ENCODE measurements around the gene ALOX12B. TPM values are rescaled to one million over a fixed set of nuclear protein-coding genes. Genes with fewer than 3 reads are reported as not detected.
"Not testable (repeated sequence)": the region's sequence is repeated elsewhere in the genome, so short reads cannot be mapped to it uniquely, and the experiment has no call there.

The ALOX12B gene
- total RNA-seq, 1 donor from 2014 or later = not detected

DNA sequence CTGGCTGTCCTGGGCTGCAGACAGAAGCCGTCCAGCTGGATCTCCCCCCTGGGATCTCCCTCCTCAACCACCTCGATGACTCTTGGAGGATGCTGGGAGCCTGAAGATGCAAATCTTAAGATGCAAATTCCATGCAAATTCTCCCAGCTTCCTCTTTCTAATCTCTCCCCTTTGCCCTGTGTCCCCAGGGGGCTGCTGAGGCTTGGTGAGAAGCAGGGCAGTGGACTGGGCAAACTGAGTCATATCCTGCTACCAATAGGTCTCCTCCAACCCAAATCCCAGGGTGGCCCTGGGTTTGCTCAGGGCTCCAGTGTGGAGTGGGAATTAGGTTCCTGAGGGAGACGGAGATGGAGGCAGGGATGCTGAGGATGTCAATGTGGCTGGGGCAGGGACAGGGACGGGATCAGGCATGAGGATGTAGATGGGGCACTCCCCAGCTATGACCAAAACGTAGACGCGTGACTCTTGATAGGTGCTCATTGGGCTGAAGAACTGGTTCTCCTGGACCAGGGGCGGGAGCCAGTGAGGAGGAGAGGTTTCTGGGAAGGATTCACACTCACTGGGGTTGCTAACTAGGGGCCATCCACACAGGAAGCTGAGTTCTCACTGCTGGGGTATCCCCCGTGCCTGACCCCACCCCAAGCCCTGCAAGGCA is 3.6 kb upstream of the ALOX12B start:
- intact Hi-C loops (cut with micrococcal nuclease) = no loop called here

DNA sequence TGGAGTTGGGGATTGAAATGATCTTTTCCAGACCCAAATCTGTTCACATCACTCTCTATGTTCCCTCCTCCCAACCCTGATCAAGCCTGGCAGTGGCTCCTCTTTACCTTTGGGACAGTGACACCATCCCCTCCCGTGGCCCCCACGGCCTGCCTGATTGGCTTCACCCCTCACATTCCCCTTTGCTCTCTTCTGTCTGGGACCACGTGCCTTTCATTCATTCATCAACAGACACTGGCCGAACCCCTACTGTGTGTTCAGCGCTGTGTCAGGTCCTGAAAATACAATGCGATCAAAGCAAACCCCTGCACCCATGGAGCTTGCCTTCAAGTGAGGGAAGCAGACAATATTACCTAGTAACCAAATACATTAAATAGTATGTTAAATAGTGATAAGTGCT is 2.2 kb upstream of the ALOX12B start:
- intact Hi-C loops (cut with micrococcal nuclease) = no loop called here

DNA sequence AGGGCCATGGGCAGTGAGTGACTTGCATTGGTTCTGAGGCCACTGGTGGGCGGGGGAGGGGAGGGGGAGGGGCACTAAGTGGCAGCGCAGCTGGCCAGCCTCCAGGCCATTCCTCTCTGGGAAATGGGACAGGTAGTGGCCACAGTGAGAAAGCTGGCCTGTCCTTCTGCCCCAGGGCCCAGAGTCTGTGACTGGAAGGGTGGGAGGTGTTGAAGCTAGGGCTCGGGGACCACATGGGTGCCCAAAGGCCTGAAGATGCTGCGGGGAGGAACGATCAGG is 375 bp upstream of the ALOX12B start:
- intact Hi-C loops (cut with micrococcal nuclease) = no loop called here

DNA sequence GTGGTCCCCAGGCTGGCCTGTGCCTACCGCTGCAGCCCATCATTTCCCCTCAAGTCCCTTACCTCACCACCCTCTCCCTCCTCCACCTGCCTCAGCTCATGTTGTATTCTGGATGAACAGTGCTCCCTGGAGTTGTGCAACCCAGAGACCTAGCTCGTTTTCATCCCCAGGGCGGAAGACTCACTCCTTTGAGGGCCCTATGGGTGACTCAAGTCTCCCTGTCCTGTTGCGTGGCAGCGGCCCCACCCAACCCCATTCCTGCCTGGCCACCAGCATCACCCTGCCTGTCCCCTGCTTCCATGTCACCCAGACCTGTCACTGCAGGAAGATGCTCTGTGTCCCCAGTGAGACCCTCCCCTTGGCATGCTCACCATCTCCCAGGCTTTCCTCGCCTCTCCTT is 3.3 kb downstream of the ALOX12B start:
- intact Hi-C loops (cut with micrococcal nuclease) = no loop called here

DNA sequence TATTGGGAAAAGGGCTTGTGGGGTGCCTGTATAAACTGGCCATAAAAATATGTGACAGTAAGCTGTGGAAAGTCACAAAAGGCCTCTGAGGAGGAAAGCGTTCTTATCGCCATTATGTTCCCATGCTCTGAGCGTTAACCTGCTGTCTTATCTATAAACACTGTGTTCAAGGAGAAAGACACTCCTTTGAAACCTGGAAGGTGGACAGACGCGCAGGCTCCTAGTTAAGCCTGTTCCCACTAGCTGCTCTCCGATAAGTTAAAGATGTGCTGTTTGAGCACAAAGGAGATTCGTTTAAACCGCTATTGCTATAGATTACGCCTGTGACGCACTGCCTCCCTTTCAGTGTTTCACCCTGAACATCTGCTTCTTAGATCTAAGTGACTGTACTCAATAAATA is 5.2 kb downstream of the ALOX12B start:
- intact Hi-C loops (cut with micrococcal nuclease) = no loop called here

DNA sequence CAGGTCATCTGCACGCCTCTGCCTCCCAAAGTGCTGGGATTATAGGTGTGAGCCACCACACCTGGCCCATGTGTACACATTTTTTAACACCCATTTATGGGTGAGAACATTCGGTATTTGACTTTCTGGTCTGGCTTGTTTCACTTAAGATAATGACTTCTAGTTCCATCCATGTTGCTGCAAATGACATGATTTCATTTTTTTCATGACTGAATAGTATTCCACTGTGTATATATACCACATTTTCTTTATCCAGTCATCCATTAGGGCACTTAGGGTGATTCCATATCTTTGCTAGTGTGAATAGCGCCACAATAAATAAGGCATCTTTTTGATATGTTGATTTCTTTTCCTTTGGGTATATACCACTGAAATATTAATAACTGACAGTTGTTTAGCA is 5.6 kb downstream of the ALOX12B start:
- intact Hi-C loops (cut with micrococcal nuclease) = no loop called here

DNA sequence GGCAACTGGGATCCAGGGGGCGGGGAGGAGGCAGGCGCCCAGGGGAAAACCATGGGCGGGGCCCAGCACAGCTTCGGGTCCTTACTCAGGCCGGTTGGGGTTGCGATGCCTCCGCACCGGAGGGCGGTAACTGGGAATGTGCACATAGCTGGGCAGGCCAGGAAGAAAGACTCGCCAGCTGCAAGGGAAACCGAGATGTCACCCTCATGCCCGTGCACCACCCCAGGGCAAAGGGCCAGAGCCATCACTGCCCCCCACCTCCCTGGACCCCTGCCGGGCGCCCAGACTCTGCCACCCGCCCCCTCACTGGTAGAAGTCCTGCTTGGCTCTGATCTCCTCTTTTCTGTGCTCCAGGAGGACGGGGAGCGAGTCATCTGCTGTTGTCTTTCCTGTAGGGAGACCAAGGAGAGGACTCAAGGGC is 6.7 kb downstream of the ALOX12B start:
- intact Hi-C loops (cut with micrococcal nuclease) = loop anchor here (1.0 kb wide), 3 partner anchors 9 to 29 kb away; no protein-coding TSS in a partner anchor

DNA sequence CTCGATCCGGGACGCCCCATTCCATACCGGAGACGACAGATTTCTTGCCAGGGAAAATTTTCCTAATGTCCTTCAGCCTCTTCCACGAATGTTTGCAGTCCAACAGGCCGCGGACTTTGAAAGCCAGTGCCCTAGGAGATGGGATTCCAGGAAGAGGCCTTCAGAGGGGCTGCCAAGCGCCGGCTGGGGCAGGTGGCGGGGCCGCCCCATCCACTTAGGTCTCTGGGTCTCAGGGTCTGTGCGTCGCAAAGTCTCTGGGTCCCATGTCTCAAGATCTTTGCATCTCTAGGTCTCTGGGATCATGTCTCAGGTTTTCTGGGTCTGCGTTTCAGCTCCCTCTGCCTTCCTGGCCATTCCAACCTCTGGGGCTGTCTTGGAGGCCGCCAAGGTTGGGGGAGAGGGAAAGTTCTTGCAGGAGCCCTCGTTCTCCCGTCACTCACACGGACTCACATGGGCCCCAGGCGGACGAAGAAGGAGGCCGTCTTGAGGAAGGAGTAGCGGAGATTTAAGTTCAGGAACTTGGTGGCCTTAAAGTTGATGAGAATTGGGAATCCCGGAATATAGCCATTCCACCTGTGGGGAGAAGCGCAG is 7.2 kb downstream of the ALOX12B start:
- intact Hi-C loops (cut with micrococcal nuclease) = loop anchor here (1.0 kb wide), 3 partner anchors 8 to 30 kb away; no protein-coding TSS in a partner anchor

DNA sequence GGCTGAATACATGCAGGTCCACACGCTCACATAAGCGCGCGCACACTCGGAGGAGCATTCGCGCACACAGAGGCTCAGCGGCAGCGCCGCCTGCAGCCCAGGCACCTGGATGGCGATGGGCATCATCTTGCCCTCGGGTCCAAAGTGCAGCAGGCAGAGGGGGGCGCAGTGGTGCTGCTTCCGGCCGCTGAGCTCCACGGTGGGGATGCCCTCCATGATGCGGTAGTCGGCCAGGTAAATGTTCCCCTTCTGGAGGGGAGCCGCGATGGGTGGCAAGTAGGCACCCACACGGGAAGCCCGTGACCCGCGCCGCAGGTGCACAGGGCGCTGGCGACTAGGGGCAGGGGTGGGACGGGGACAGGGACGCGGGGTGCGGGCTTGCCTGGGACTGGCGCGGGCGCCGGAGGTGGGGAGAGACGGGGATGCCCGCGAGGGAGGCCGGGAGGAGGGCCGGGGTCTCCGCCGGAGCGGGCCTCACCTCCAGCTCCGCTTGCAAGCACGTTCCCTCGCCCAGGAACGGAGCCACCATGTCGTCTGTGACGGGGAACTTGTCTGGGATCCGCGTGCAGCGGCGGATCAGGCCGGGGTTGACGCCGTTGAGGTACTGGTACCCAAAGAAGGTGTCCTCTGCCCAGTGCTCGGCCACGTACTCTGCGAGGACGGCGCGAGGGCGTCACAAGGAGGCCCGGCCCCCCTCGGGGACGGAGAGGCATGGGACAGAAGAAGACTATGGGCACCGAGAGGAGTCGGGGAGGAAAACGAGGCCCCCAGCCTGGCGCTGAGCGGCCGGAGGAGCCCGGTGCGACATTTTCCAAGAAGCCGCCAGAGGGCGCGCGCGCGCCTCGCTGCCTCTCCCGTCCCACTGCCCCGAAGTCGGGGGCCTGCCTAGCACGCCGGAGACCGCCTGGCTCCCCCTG is 8.0 kb downstream of the ALOX12B start:
- intact Hi-C loops (cut with micrococcal nuclease) = loop anchor here (1.0 kb wide), 5 partner anchors 7 to 39 kb away; partner anchors contain the start of gene ALOXE3

DNA sequence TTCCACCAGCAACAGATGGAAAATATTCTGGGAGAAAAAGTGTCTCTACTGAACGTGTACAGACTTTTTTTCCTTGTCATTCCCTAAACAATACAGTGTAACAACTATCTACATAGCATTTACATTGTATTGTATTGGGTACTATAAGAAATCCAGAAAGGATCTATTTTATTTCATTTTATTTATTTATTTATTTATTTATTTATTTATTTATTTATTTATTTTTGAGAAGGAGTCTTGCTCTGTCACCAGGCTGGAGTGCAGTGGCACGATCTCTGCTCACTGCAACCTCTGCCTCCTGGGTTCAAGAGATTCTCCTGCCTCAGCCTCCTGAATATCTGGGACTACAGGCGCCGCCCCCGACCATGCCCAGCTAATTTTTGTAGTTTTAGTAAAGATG is 9.6 kb downstream of the ALOX12B start:
- intact Hi-C loops (cut with micrococcal nuclease) = not testable (repeated sequence)

DNA sequence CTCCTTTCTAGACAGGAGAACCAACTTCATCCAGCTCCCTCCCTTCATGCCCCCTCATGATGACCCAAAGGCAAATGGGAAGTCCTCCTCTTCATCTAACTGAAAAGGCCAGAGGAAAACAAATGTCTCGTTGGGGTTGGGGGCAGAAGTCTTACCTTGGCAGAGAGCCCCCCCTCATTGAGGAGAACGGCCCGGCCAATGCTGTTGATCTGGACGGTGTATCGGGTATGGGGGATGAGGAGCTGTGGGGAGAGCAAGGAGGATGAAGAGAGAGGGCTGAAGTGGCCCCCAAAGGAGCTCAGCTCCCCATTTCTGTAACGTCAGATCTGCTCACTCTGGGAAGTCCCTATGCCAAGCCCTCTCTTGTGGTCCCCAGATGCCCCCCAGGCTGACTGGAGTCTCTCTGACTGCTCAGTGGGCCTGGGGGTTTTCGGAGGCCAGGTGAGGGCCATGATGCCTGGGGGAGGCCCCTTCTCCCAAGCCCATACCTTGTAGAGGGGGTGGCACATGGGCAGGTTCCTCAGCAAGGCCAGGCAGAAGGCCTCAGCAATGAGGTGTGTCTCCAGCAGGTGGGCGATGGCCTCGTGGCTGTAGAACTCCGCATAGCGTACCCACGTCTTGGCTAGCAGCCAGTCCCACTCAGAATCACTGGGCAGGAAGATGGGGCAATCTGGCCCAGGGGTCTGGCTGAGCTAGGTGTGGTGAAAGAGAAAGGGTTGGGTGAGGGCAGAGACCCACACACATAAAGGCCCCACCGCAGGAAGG is 10.8 kb downstream of the ALOX12B start:
- intact Hi-C loops (cut with micrococcal nuclease) = no loop called here

DNA sequence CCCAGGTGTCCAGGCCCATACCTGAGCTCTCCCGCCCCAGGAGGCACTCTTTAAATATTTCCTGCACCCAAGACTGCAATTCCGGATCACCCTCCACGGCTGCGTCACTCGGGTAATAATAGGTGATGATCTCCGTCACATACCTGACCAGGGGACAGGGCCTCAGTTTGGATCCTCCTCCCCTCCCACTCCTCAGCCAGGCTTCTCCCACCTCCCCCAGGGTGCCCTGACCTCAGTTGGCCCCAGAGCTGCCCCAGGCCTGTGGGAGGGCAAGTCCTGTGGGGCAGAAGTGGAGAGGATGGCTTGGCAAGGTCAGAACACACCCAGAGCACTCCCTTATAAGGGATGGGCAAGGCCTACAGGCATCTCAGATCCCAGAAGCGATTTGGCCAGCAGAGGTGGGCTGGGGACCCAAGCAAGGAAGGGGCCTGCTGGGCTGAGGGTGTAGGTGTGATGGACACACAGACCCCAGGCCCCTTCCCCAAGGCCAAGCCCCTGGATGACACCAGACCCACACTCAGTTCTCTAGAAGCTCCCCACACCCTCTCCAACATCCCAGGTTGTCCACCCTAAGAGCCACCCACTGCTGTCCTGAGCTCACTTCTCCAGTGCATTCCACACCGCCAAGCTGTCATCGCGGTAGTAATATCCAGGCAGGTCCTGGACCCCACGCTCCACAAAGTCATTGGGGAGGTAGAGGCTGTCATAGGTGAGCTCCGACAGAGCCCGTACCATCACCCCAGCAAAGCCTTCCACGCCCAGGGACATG is 11.8 kb downstream of the ALOX12B start:
- intact Hi-C loops (cut with micrococcal nuclease) = no loop called here

DNA sequence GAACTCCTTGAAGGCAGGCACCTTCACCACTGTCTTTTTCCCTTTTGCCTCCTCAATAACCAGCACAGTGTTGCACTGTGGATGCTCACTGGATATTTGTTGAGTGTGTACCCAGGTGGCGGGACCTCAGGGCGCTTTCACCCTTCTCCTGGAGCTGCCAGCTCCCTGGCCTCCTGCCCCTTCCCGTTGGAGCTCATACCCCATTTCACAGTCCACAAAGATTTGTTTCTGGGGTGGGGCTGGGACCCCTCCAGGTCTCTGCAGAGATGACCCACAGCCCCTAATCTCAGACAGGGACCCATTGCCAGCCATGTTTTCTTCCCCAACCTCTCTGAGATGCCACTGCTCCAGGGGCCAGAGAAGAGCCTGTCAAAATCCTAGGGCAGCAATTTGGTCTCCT is 12.4 kb downstream of the ALOX12B start:
- intact Hi-C loops (cut with micrococcal nuclease) = no loop called here

DNA sequence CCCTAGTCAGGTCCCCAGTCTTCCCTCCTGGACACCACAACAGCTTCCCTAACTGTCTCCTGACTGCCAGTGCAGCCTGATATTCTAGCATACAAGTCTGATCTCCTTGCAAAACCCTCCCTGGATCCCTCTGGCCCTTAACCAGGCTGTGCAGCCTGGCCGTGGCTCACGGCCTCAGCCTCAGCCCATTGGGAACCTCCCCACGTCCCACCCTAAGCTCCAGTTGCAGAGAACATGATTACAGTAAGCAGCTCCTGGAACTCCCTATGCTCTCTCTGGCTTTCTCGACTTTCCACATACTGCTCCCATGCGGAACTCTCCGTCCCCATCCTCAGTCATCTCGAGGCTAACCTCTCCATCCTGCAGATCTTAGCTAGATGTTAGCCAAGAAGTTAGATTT is 13.0 kb downstream of the ALOX12B start:
- intact Hi-C loops (cut with micrococcal nuclease) = no loop called here

DNA sequence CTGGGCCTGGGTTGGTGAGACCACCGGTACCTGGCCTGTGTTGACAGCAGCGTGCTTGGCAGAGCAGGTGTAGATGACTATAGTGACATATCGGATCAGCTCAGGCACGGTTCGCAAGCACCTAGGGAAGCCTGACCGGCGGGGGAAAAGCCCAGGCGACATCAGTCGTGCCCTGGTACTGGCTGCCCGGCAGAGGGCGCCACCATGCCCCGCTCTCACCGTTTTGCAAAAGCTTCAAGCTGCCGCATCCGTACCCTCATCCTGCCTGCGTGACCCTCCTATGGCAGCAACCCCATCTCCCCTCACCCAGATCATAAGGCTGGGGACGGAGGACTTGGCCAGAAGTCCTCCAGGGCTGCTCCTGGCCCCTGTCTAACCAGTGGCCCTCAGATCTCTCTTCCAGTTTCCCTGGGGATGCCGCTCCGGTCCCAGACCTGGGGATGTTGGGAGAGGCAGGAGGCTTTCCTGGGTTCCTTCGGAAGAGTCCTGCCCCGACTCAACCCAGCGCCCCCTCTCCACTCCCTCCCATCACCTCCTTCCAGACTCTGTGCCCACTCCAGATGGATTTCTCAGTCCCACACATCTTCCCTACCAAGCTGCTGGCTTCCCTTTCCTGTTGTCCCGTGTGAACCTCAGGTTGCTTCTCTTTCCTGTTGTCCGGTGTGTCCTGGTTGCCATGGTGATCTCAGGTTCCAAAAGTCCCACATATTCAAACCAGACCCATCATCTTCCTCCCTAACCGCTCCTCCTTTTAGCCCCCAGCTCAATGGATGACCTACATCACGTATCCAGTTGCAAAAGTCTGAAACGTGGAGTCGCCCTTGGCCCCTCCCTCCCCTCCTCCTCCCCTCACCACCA is 13.7 kb downstream of the ALOX12B start:
- intact Hi-C loops (cut with micrococcal nuclease) = loop anchor here (1.0 to 2.0 kb wide), 3 partner anchors 14 to 45 kb away; partner anchors contain the start of gene ALOXE3

DNA sequence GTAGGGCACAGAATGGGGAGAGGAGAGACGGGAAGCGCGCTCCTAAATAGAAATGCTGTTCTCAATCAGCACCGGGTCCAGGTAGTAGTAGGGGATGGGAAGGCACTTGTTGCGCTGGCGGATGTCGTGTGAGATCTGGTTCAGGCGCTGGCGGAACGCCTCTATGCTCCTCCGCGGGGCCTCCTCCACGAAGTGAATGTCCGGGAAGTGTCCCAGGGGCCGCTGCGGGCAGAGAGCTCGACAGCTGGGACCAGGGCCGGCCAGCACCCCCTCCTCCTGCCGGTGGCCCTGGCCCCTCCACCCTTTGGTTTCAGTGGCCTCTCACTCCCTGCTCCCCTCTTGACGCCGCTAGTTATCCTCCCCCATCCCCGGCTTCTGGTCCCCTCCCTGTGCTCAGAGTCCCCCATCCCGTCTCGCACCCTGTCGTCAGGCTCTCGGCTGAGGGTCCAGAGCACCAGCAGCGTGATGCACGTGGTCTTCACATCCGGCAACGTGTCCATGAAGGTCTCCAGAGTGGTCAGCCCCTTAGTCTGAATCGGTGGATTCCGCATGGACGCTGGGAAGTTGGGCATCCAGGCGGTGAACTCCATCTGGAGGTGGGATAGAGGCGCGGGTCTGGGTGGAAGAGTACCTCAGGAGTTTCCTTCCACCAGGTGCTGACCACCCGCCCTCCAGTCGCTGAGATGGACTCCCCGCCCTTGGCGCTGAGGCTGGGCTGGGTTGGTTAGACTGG is 14.6 kb downstream of the ALOX12B start:
- intact Hi-C loops (cut with micrococcal nuclease) = loop anchor here (1.0 to 2.0 kb wide), 4 partner anchors 7 to 46 kb away; partner anchors contain the start of gene ALOXE3

DNA sequence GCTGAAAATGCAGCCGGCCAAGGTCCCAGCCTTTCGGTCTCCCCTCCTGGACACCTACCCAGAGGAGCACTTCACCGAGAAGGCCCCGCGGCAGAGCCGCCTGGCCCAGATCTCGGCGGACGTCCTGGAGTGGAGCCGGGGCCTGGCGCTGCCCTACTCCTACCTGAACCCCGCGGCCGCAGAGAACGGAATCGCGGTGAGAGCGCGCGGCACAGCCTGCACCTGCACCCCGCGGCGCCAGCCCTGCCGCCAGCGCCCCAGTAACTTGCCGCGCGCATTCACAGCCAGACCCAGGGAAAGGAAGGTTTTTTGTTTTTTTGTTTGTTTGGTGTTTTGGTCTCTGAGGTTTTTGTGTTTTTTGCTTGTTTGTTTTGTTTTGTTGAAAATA is 15.2 kb downstream of the ALOX12B start:
- intact Hi-C loops (cut with micrococcal nuclease) = loop anchor here (1.0 to 2.0 kb wide), 3 partner anchors 8 to 46 kb away; partner anchors contain the start of gene ALOXE3

DNA sequence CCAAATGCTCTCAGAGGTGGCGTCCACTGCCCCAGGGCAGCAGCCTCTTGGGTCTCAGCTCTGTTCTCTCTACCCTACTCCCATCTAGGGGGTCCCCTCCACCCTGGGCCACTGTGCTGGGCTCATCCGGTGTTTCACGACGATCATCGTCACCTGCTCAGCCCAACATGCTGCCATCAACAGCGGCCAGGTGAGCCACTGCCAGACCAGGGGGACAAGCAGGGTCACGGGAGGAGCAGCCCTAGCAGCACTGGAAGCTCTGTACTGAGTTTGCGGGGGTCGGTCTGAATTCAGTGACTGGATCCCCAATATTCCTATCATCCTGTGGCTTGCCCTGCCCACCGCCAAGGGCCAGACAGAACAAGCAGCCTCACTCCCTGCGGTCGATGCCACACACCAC is 16.0 kb downstream of the ALOX12B start:
- intact Hi-C loops (cut with micrococcal nuclease) = no loop called here

DNA sequence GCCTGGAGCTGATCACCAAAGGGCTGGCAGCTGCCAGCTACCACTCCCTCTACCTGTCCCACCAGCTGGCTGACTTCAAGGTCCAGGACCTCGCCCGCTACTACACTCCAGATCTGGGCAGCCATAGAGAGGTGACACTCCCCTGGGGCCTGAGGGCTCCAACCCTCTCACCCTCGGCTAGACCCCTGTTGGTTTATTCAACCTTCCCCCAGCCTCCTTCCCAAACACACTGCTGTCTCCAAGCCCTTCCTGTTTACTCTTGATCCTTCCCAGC is 18.0 kb downstream of the ALOX12B start:
- intact Hi-C loops (cut with micrococcal nuclease) = no loop called here
